Measurements from ENCODE around the gene EHD4. TPM values are rescaled to one million over a fixed set of nuclear protein-coding genes. Genes with fewer than 3 reads are reported as not detected.

Gene EHD4
- 28.4 and 41.3 TPM in 2 replicates for total RNA-seq

DNA sequence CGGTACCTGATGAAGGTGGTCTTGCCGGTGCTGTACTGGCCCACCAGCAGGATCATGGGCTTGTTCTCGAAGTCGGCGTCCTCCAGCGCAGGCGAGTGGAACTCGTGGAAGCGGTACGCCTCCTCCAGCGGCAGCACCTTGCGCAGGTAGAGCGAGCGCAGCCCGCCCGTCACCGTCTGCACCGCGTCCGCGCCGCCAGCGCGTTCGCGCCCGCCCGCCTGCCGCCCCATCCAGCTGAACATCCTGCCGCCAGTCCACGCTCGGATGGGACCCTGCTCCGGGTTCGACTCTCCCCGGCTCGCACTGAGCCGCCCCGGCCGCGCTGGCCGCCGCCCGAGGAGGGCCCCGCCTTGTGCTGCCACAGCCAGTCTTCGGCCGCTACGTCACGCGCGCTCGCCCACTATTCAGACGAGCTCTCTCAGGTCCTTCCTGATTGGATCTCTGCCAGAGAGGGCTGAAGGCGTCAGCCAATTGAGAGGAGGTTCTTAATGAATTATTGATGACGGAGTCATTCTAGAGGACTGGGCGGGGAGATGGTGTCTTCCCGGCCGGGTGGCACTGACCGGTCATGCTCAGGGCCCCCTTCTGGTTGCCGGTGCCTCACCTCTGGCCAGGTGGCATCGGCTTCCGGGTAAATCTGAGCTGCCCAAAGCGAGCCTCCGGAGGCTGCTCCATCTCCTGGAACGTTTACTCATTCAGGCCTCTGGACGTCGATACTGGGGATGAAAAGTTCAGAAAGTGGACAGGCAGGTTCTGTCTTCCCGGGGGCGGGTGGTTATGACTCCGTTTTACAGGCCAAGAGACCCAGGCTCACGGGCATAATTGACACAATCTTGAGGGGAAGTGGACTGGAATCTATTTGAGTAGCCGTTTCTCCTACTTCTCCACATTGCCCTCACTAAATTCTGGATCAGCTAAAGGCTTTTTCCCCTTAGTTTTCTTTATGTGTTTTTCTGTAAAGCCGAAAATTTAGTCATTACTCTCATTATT is at the start of gene EHD4:
EHD4 (minus strand) TSS at position 305 of the 990 bp plus-strand sequence; CDS start at position 242, 63 bp downstream.

DNA sequence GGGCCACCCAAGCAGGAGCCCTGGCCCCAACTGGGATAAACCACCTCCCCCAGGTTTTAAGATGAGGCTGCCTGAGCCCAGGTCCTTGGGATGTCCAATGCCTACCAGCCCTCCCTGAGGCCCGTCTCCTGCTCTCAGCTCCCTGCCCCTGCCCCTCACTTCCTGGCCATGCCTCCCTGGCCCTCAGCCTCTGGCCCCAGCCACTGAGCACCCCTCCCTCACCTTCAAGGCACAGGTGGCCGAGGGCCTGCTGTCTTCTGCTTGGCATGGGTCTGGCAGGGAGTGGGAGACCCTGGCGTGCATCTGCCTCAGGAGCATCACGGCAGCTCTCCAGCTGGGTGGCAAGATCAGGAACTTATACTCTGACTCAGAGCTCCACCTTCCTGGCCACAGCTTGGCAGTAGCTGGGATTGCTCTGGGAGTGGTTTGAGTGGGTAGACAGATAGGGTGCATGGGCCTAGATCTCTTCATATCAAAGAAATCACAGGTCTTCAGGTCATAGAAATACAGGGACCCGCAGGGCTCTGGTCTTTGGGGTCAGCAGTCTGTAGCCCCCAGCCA is 48.4 kb upstream of the EHD4 start, which contains the start of gene PLA2G4E:
PLA2G4E (minus strand) TSS at position 330 of the 561 bp plus-strand sequence; CDS start at position 318, 12 bp downstream.

DNA sequence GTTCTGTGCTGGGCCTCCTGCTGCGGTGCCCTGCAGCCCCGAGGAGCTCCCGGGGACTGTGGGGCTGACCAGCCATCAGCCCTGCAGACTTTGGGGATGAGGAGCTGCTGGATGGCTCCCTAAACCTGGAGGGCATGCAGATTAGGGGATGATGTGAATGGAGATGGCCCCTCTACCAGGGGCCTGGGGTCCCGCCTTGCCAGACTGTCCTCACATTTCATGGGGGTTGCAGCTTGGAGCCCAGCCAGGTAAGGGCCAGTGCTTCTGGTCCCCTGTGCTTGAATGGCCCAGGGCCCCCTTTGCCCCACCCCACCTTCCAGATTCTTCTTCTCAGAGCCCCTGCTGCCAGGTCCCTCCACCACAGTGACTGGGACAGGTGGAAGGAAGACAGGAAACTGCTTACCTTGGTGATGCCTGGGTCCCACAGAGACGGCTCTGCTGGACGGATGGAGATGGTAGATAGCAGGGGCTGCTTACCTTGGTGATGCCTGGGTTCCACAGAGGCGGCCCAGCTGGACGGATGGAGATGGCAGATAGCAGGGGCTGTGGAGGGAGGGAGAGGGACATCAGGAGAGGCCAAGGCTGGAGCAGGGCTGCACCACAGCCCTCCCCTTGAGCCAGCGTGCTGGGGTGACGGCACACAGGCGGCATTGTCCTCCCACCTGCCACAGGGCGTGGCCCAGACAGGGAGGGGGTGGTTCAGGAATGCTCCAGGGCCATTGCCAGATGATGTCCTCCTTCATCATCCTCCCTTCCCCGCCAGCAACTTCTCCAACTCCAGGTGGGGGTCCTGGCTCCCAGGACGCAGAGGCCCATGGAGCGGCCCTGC is 78.7 kb downstream of the EHD4 start, which contains the start of gene SPTBN5:
SPTBN5 (minus strand) TSS at position 632 of the 829 bp plus-strand sequence; CDS start at position 76, 556 bp downstream.

Other genes starting within 250 kb of the EHD4 start
- 26.0 and 46.6 TPM in 2 replicates for gene MAPKBP1, start 198.1 kb downstream of the EHD4 start, total RNA-seq
- gene JMJD7, start 144.5 kb downstream of the EHD4 start, total RNA-seq, result 17.8 and 18.1 TPM in 2 replicates
- gene PLA2G4B, start 133.7 kb downstream of the EHD4 start, total RNA-seq, result 6.6 and 17.1 TPM in 2 replicates
- 0.34 and 1.2 TPM in 2 replicates for gene SPTBN5, start 78.5 kb downstream of the EHD4 start, total RNA-seq
- 0.14 and 2.4 TPM in 2 replicates for gene PLA2G4E, start 48.5 kb upstream of the EHD4 start, total RNA-seq
- 0.07 and 0.34 TPM in 2 replicates for gene PLA2G4D, start 122.0 kb upstream of the EHD4 start, total RNA-seq
- gene PLA2G4F, start 184.1 kb upstream of the EHD4 start, total RNA-seq, result 6.5 and 9.6 TPM in 2 replicates
- 27.7 and 55.6 TPM in 2 replicates for gene VPS39, start 235.7 kb upstream of the EHD4 start, total RNA-seq